AG09319 (cell line): ENCODE measurements around the gene PGF.

Experiments
- DNase-seq: peaks from one replicate; pipeline ENCODE4 v3.0.0-alpha.2; 2010; ENCODE audit warnings: low read depth; ENCODE audit errors: extremely low read depth
- CTCF ChIP-seq: IDR thresholded peaks from 2 replicates; pipeline ENCODE4 v1.5.1; 2011; ENCODE audit warnings: low read depth, mild to moderate bottlenecking, inconsistent platforms, low read length, moderate library complexity

Gene PGF

GRCh38 chr14:74949859-74950573 lies 5.4 kb downstream of the PGF start:
- no peak for TF ChIP-seq CTCF
- no peak for DNase-seq

GRCh38 chr14:74949191-74949601 lies 6.2 kb downstream of the PGF start:
- no peak for TF ChIP-seq CTCF
- DNase-seq, result no peak

- no peak for TF ChIP-seq CTCF
- DNase-seq, result no peak
Measured at GRCh38 chr14:74948228-74949175, 6.9 kb downstream of the PGF start.

- TF ChIP-seq CTCF, result no peak
Measured at GRCh38 chr14:74947353-74948227, 7.8 kb downstream of the PGF start.

GRCh38 chr14:74946659-74947281 lies 8.6 kb downstream of the PGF start:
- TF ChIP-seq CTCF, result no peak
- DNase-seq, result no peak

More at GRCh38 chr14:74947353-74948227, 7.8 kb downstream of the PGF start:
- DNase-seq, result no peak

- no peak for DNase-seq
Measured at GRCh38 chr14:74945852-74946658, 9.3 kb downstream of the PGF start.

More at GRCh38 chr14:74945852-74946658, 9.3 kb downstream of the PGF start:
- TF ChIP-seq CTCF, result peak; percentile 85
